Measurements from ENCODE around the gene TRPT1.

GRCh38 chr11:64176751-64177150 is 49.2 kb downstream of the TRPT1 start:
- TF ChIP-seq EZH2 (IDR thresholded peaks at IDR 0.05; ENCODE audit: low read depth, unreplicated experiment) (no peak), CTCF (conservative IDR thresholded peaks at IDR 0.05; ENCODE audit: low read depth in 2 of 2) (no peak), POLR2AphosphoS5 (IDR thresholded peaks at IDR 0.05; ENCODE audit: low read depth) (no peak), CREB1 (CRISPR knock-in tag; IDR thresholded peaks at IDR 0.05; ENCODE audit: low read depth) (no peak), ETS1 (IDR thresholded peaks at IDR 0.05) (no peak)
